Measurements from ENCODE around the gene SULT4A1.
"Not testable (repeated sequence)": the region's sequence is repeated elsewhere in the genome, so short reads cannot be mapped to it uniquely, and the experiment has no call there.

The SULT4A1 gene, protein sequence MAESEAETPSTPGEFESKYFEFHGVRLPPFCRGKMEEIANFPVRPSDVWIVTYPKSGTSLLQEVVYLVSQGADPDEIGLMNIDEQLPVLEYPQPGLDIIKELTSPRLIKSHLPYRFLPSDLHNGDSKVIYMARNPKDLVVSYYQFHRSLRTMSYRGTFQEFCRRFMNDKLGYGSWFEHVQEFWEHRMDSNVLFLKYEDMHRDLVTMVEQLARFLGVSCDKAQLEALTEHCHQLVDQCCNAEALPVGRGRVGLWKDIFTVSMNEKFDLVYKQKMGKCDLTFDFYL

DNA sequence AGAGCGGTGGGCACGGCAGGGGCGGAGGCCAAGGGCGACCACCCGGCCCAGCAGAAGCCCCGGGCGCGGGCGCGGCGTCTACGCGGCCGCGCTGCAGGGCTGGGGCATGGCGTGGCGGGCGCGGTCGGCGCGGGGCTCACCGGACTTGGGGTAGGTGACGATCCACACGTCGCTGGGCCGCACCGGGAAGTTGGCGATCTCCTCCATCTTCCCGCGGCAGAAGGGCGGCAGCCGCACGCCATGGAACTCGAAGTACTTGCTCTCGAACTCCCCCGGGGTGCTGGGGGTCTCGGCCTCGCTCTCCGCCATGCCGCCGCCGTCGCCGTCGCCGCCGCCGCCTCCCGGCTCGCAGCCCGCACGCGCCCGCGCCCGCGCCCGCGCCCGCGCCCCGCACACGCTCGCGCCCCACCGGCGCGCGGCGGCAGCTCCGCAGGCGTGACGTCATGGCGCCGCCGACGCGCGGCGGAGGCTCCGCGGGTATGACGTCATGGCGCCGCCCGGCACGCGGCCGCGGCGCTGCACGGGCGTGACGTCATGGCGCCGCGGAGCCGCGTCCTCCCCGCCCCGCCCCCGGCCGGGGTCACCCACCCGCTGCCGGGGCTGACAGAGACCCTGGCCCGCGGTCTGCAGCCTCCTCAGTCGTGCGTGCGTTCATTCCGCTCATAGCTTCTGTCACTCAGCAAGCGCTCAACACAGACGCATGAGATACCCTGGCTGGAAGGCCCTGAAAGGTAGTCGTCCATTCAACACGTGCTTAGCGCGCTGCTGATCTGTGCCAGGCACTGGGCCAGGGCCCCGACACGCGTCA, at the start of gene SULT4A1:
SULT4A1 (minus strand) TSS at position 440 of the 808 bp plus-strand sequence; CDS start at position 309, 131 bp downstream.
- no peak for DNase-seq (ENCODE audit: low read depth)

DNA sequence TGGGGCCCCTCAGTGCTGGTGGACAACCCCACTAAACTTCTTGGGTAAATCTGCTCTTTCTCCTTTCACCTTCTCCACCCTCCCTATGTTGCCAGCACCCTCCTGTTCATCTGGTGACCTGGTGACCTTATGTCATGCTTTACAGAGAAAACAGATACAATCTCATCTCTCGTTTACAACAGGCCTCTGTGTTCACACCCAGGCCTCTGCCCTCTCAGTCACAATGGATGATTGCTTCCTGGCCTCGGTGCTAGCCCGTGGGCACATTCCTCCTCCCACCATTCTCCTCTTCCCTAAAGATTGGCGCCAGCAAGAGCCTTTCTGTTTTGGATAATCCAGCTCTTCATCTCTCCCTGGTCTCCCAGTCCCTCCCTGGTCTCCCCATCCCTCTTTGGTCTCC, 49.0 kb upstream of the SULT4A1 start:
- DNase-seq (ENCODE audit: low read depth), result no peak

DNA sequence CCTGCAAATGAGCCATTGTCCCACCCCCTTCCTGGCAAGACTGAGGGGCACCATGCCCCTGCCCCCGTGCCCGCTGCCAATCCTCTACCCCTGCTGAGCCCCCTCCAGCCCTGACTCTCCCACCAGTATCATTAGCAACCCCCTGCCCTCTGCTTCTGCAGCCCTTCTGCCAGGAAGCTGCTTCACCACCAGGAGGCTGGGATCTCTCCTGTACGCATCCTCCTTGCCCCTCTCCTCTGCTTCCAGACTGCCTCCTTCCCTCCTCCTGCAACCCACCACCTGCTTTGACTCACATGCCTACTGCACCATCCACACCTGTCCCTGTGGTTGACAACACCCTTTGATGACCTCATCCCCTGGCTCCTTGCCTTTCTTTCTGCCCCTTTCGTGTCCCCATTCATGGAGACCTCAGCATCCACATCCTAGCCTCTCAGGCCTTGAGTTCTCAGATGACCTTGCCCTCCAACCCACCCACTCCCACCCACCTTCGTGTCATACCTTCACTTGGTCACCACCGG, 47.9 kb upstream of the SULT4A1 start:
- DNase-seq (ENCODE audit: low read depth), result no peak

DNA sequence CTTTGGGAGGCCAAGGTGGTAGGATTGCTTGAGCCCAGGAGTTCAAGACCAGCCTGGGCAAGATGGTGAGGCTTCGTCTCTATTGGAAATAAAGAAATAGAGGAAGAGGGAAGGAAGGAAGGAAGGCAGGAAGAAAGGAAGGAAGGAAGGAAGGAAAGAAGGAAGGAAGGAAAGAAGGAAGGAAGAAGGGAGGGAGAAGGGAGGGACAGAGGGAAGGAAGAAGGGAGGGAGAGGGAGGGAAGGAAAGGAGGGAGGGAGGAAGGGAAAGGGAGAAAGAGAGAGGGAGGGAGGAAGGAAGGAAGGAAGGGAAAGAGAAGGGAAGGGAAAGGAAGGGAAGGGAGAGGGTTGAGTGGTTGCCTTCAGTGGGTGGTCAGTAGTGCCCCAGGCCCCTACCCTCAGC, 47.4 kb upstream of the SULT4A1 start:
- DNase-seq (ENCODE audit: low read depth), result no peak

DNA sequence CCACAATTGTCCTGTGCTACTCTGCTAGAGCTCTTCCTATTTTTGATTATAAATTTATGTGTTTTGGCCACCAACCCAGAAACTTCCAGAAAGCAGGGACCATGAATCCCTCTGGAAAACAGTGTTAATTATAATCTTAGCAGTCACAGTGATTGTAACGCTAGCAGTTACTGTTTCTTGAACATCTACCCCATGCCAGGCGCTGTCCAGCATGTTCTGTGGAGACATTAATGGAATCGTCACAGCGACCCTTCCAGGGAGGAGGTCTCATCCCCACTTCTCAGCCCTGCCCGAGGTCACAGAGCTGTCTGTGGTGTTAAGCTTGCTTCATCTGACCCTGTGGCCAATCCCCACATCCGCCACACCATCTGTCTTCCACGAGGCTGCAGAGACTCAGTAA, 43.4 kb upstream of the SULT4A1 start:
- no peak for DNase-seq (ENCODE audit: low read depth)

DNA sequence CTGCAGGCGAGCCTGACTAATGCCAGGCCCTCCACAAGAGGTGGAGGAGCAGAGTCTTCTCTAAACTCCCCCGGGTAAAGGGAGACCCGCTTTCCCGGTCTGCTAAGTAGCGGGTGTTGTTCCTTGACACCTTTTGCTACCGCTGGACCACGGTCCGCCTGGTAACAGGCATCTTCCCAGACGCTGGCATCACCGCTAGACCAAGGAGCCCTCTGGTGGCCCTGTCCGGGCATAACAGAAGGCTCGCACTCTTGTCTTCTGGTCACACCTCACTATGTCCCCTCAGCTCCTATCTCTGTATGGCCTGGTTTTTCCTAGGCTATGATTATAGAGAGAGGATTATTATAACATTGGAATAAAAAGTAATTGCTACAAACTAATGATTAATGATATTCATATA, 42.1 kb upstream of the SULT4A1 start:
- DNase-seq (ENCODE audit: low read depth), result not testable (repeated sequence)

DNA sequence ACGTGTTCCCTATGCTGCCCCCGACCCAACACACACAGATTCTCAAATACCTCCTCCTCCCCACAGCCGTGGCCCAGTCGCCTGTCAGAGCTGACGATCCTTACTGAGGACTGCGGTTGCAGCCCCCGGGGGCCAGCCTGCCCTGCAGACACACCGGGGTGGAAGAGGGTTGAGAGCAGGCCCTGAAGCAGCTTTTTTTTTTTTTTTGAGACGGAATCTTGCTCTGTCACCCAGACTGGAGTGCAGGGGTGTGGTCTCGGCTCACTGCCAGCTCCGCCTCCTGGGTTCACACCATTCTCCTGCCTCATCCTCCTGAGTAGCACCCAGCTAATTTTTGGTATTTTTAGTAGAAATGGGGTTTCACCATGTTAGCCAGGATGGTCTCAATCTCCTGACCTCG, 40.7 kb upstream of the SULT4A1 start:
- DNase-seq (ENCODE audit: low read depth), result not testable (repeated sequence)

DNA sequence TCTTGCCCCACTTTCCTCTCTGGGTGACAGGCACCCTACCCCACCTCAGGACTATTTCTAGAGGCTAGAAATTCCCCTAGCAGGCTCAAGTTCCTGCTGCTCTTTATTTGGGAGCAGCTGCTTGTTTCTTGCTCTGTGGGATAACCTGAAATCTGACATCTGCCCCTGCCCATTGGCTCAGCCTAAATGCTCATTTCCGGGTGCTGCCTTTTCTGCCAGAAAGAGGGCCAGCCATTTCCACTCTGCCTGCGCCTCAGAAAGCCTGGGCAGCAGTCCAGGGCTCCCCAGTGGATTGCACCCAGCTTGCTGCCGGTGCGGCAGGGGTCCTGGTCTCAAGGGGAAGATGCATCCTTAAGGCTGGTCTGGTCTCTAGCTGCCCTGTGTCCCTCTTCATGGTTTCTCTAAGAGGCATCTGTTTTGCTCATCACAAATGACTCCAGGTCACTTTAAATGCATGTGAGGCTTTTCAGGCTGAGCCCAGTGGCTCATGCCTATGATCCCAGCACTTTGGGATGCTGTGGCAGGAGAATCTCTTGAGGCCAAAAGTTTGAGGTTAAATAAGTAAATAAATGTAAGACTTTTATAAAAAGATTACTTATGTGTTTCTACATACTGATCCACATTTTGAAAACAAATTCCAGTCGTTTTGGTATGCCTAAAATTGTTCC, 39.8 kb upstream of the SULT4A1 start:
- no peak for DNase-seq (ENCODE audit: low read depth)

DNA sequence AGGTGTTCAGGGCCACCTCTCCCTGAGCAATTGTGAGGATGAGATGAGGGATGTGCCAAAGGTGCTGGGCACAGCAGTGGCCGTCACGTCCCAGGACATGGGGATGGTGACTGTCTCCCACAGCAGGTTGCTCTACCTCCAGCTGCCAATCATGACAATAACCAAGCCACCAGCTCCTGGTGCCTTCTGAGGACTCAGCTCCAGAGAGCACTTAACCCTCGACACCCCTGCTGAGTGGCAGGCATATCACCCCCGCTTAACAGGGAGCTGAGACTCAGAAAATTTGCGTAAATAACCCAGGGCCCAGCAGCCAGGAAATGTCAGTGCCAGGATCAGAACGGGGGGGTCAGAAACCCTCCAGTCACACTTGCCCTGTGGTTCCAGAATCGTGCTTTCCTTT, 37.9 kb upstream of the SULT4A1 start:
- no peak for DNase-seq (ENCODE audit: low read depth)

DNA sequence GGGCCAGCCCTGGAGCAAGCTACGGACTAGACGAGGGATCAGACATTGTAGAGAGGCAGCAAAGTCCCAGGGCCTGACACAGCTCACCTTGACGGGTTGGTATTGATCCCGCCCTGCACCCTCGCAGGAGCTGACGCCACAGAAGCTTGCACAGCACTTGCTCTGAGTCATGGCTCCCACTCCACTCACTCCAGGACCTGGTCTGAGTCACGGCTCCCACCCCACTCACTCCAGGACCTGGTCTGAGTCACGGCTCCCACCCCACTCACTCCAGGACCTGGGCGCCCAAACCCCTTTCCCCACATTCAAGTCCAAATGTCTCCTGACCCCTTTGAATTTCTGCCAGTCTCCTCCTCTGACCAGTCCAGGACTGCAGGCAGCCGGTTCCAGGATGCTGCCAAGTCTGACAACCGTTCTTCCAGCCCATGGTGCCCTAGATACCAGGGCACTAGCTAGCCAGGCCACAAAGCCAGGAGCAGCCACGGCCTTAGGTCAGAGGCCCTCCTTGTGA, 35.5 kb upstream of the SULT4A1 start:
- no peak for DNase-seq (ENCODE audit: low read depth)

DNA sequence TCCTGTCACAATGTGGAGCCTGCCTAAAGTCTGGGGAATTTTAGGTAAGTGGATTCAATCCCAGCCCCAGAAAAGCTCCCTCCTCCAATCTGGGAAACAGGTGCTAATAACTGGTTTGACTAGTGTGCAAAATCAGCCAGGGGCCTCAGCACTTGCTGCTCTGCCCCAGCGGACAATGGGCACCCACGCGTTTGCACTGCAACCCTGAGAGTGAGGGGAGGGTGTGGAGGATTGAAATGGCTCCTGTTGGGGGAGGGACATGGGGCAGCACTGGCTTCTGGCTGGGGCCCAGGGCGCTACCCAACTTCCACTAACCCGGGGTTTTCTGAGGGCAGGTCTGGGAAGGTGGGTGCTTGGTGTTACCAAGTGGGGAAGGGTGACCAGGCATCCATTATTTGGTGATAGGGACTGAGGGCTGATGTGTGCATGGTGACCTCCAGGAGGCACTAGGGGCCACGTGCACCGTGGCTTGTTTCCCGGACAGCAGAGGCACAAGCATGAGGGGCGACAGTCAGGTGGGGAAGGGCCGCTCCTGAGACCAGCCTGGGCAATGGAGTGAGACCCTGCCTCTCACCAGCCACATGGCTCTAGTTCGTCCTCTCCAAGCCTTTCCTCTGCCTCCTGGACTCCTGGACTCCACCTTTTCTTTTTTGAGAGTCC, 33.8 kb upstream of the SULT4A1 start:
- no peak for DNase-seq (ENCODE audit: low read depth)

DNA sequence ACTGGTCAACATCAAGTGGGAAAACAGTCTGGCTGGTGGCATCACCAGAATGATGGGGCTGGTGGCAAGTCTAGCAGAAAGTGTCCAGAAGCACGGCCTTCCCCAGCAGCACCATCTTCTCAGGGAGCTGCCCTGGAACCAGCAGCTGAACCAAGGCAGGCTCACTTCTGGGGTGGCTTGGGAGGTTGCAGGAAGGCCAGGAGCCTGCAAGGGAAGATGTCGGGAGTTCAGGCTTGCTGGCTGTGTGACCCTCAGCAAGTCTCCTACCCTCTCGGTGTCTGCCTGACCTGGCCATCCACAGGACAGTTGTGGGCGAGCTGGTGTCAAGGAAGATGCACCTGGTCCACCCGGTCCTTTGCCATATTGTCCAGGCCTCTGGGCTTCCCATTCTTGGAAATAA, 31.8 kb upstream of the SULT4A1 start:
- no peak for DNase-seq (ENCODE audit: low read depth)

DNA sequence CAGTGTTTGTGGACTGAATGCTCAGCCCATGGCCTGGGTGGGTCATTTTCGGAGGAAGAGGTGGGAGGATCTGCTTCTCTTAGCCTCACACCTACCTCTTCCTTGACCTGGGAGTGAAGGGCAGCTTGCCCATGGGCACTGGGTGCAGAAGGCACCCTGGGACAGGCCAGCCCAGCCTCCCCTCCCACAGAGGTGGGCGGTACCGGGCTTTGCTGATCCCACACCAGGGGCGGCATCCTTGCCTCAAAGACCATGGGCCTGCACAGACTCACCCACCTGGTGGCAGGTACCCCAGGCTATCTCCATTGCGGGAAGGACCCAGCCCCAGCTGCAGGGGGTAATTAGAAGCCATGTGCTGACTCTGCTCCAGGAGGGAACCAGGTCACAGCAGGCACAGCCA, 31.0 kb upstream of the SULT4A1 start:
- DNase-seq (ENCODE audit: low read depth), result no peak

DNA sequence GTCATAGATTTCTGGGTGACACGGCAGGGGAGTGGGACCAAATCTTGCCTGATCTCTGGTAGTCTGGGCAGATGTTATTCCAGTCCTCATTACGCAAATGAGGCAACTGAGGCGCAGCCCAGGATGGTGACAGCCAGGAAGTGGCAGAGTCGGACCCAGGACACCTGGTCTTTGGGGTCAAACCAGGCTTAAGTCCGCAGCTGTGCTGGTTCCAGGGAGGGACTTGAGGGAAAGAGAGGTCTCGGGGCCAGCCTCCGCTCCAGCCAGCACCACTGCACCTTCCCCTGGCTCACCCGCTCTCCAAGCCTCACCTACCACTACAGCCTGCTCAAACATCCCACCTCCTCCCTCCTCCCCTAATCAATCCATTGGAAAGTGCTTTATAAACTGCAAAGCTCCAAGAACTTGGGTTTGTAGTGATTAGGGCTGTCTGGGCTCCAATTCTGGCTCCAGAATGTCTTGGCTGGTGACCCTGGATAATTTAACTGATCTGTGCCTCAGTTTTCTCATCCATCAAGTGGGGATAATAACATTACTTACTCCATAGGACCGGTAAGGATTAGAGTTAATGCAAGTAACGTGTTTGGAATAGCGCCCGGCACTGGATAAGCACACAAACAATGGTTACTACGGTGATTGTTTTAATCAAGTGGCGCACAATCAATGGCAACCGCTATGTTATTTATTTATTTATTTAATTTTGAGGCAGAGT, 30.0 kb upstream of the SULT4A1 start:
- no peak for DNase-seq (ENCODE audit: low read depth)

DNA sequence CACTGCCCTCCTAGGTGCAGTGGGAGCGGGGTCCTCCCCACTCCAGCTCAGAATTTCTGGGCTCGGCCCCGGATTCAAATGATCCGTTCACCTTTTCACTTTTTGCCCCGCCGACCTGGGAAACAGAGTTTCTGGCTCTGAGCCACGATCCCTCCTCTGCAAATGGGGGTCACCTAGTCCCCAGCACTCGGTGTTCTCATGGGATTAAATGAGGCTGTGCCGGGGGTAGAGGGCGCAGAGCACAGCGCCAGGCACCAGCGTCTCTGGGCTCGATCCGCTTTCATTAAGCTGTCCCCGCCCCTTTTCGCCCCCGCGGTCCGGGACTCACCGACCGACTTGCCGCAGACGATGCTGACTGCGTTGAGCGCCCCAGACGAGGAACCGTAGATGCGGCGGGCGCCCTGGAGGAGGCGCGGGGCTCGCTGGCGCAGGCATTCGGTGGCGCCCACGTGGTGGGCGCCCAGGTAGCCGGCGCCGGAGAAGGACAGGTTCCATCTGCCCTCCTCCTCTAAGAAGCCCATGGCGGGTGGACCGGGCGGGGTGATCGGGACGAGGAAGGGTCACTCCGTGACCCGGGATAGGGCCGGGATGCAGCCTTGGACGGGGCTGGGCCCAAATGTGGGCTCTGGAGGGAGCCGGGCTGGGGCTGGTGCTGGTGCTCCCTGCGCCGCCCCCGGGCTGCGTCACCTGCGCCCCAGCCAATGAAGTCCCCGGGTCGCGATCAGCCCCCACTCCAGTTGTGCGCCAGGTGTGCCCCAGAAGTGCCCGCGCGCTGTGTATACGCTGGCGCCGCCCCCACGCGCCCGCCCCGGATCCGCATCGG, 29.3 kb upstream of the SULT4A1 start, which contains the start of gene PNPLA5:
PNPLA5 (minus strand) TSS at position 654 of the 823 bp plus-strand sequence; CDS start at position 521, 133 bp downstream.
- no peak for DNase-seq (ENCODE audit: low read depth)

DNA sequence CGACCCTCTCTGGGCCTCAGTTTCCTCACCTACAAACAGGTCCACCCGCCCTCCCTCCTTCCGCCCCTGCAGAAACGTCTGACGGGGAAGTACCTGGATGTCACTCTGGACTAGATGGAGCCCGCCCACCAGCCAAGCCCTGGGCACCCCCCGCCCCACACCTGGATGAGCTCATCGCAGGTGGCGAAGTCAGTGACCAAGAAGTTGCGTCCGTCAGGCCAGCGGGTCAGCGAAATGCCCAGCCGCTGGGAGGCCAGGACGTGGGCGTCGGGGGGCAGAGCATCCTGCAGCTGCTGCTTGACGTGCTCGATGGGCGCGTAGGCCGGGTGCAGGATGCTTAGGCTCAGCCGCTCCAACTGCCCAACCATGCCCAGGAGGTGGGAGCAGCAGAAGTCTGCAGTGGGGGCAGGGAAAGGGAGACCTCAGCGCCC, 28.6 kb upstream of the SULT4A1 start:
- no peak for DNase-seq (ENCODE audit: low read depth)

DNA sequence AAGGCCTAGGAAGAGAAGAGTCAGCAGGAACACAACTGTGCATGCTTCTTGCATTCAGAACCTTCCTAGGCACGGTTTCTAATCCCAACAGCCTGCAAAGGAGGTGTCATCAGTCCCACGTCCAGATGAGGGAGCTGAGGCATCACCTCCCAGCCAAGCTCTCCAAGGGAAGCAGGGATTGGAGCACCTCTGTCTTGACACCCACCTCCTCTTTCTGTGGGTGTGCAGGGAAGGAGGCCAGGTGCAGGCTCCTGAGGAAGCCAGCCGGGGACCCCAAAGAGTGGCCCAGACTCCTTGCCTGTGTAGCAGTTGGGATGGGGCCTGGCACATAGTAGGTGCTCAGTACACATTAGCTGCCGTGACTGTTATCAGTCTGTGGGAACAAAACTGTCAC, 27.5 kb upstream of the SULT4A1 start:
- DNase-seq (ENCODE audit: low read depth), result no peak

DNA sequence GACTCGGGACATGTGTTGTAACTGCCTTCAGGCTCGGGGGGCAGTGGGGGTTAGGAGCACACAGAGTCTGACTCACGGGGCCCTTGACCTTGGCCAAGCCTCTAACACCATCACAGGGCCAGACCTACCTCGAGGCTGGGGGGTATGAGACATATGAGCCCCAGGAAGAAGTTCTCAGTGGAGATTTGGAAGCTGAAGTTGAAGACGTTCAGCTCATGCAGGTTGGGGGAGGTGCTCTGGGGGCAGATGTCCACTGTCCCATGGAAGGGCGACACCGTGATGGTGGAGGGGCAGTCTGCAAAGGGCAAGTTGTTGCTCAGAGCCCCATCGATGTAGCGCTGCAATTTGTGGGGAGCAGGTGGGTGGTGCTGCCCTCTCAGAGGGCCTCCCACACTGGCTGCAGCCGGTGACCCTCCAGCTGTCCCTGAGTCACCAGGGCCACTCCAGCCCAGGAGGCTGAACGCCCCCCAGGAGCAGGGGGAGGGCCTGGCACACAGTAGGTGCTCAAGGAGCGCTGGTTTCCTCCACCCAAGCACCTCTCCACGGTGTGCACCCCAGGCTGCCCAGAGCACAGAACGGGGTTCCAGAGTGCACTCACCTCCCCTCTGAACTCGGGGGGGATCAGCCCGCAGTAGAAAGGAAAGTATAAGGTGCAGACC, 27.0 kb upstream of the SULT4A1 start:
- no peak for DNase-seq (ENCODE audit: low read depth)

DNA sequence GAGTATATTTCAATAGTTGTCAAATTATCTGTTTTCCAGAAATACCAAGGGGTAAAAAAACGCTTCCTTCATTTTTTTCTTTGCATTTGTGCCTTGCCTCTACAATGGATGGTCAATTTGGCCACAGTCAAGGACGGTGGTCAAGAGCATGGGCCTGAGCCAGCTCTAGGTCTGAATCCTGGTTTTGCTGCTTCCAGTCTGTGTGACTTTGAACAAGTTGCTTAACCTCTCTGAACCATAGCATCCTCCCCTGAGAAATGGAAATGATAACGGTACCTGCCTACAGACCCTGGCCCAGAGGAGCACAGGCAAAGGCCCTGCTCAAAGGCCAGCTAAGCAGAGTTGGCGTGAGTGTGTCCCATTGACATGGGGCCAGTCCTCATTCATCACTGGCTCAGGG, 26.4 kb upstream of the SULT4A1 start:
- DNase-seq (ENCODE audit: low read depth), result no peak

DNA sequence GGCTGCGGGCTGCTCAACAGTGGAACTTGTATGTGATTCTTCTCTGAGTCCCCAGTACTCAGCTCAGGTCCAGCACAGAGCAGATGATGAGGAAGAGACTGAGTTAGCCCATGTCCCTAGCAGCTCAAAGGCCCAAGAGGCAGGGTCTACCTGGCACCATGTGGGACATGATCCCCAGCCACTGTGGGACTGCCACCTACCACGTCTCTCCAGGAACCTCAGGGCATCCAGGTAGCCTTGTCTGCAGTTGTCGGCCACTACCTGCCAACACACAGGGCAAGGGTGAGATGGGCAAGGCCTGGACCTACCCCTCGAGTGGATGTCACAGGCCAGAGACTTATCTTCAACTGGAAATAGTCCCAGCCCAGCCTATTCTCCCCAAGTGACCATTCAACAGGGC, 25.1 kb upstream of the SULT4A1 start:
- no peak for DNase-seq (ENCODE audit: low read depth)
